Measurements from ENCODE around the gene SH3BGR.
"Not testable (repeated sequence)": the region's sequence is repeated elsewhere in the genome, so short reads cannot be mapped to it uniquely, and the experiment has no call there.

The SH3BGR gene

DNA sequence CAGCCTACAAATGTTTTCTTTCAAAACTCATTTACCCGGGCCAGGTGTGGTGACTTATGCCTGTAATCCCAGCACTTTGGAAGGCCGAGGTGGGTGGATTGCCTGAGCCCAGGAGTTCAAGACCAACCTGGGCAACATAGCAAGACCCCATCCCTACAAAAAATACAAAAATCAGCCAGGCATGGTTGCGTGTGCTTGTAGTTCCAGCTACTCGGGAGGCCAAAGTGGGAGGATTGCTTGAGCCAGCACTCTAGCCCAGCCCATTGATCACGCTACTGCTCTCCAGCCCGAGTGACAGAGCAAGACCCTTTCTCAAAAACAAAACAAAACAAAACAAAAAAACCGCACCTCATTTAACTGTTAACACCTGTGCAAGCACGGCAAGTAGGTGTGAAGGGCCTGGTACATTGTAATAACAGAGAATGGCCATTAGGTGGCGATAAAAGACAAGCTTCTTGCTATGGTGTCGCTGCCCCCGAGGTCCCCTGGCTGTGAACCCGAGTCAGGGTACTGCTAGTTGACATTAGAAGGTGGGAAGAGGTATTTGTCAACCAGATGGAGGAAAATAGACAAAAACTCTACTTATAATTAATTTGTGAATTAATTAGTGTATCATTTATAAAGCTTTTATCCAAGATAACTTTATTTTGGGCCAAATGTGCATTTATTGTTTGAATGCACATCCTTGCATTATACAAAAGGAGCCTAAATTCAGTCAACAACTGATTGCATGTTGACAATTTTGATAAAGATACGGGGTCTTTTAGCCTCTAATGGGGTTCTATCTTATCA, 66.5 kb downstream of the SH3BGR start:
- peak; percentile 71 for DNase-seq

DNA sequence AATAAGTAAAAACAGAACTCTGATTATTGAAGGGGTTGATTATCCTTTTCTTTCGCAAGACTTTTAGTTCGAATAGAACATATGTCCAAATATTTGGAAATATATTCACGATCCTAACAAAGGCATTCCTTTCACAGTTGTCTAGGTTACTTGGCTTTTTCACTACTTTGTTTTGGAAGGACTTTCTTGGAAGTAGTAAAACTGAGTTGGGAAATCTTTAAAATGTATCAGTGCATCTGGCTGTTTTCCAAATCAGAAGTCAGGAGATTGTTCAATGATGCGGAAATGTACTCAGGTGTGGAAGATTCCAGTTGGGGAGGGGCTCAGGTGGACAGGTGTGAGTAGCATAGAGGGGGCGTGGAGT, 67.1 kb downstream of the SH3BGR start:
- DNase-seq, result no peak

DNA sequence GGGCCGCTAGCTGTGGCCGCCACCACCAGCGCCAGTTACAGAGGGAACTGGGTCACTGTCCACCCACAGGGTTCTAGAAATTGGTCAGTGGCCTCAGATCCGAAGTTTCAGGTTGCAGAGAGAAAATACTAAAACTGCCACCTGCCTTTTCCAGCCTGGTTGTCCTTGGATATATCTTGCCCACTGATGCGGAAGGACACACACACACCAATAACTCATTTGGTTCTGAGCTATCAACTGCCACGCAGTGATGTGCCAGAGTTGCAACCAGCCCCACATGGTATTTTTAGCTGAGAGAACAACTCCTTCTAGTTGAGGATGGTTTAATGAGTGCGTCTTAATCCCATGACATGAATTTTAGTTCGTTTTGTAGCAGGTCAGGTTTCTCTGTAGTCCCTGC, 68.1 kb downstream of the SH3BGR start:
- no peak for DNase-seq

DNA sequence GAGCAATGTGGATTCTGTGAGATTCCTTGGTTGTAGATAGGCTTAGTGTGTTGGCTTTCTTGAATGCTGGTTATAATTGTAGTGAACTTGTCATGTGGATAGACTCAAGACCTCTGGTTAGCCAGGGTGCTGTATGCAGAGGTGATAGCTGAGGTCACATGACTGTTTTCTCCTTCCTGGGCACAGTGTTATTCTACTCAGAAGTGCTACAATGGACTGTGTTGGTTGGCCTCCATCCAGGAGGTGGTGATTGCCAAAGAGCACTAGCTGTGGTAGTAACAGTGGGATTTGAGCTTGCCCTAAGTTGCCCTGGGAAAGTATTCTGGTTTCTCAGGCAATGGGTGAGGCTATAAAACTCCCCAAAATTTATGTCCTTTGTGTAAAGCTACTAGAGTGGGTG, 71.6 kb downstream of the SH3BGR start:
- no peak for DNase-seq

DNA sequence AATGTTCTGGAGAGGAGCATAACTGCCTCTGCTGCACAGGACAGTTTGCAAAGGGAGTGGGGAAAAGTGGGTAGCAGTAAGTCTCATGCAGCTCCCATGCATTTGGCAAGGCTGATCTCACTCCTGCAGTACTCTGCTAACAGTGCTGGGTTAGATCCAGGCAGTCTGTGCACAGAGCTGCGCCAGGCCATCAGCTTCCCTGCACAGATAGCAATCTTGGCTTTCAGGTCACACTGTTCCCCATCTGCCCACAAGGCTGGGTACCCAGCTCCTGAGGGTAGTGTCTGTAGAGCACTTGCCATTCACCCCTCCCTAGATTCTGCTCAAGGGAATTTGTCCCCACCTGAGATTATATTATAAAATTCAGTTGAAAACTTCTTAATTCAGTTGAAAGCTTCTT, 72.1 kb downstream of the SH3BGR start:
- DNase-seq, result no peak

DNA sequence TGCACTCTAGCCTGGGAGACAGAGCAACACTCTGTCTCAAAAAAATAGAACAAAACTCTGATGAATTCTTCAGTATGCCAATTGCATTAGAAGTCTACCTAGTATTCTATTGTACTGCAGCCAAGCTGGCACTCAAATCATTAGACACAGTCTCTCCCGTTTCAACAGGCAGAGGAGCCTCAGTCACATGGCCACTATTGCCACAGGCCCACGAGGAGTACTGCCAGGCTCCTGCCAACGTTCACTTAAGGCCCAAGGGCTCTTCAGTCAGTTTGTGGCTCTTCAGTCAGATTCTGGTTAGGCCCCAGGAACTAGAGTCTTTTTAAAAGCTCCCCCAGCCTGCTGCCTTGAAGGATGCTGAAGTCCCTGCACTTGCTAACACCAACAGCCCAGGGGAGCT, 73.4 kb downstream of the SH3BGR start:
- no peak for DNase-seq

DNA sequence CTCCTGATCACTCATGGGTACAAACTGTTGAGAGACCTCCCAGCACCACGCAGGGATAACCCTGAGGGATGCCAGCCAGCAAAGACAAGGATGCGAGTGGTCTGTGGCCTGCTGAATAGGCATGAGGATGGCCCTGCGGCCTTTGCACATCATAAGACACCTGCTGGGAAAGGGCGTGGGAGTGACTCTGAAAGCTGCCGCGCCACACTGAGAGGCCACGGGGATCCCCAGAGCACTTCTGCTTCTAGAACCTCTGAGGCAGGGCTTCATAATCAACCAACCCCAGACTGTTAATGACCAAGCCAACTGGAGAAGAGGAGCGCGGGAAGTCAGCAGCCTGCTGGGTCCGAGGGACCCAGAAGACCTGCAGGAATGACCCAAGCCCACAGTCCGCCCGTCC, 73.8 kb downstream of the SH3BGR start:
- DNase-seq, result no peak

DNA sequence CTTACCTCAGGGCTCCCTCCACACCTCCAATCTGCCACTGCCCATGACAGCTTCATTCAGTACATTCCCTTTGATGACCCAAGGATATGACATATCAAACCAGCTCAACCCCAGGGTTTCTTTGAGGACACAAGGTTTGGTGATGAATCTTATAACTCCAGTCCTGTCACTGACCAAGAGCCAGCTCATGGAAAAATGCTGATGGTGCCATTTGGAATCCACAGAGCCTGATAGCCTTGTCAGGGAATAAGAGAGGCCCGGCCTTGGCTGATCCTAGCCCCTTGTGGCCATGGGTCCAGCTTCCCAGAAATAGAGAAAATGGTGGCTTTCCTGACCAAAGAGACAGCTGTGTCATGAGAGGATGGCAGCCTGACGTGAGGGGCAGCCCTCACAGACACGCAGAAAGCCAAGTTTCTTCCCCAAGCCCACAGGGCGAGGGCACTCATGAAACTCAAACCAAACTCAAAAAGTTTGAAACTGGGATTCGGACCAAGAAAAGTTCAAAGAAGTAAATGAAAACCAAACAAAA, 75.4 kb downstream of the SH3BGR start:
- no peak for DNase-seq

DNA sequence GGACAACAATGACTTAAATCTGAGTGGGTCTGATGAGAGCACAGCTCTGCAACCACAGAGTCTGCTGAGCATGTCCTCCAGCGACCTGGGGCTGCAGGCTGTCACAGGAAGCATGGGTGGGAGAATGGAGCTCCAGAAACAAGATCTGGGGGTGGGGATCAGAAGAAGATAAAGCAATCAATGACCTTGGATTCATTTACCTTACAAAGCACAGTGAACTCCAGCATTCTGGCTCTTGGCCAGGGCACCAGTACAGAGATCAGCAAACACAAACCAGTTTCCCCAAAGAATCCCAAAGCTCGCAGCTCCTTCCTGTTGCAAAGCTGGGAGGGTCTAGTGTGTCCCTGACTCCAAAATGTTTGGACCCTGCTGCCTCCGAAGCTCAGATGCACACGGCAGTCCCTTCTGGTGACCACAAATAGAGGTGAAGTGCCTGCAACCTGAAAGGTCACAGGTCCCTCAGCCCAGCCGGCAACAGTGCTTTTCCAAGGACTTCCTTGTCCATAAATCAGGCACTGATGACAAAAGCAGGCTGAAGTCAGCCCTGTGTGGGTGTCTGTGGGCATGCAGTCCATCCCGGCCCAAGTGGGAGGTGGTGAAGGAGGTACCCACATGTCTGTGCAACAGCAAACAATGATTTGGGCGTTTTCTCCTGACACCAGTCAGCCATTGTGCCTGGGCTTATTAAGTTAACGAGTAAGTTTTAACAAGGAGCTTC, 76.1 kb downstream of the SH3BGR start:
- no peak for DNase-seq

DNA sequence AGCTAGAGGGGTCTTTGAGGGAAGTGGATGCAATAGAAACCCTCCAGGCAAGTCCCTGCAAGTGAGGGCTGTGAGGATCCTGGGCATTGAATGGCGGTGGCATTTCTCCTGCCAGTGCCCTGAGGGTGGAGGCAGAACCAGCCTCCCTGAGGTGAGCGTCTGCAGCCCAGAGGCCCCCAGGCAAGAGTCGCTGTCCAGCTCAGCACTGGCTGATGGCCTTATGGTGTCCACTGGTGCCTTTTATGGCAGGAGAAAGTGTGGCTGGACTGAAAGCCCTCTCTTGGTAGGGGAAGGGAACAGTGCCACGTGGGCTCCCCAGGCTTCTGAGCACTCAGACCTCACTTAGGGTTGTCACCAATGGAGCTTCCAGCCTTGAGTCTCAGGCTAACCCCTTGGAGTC, 77.3 kb downstream of the SH3BGR start:
- DNase-seq, result no peak

DNA sequence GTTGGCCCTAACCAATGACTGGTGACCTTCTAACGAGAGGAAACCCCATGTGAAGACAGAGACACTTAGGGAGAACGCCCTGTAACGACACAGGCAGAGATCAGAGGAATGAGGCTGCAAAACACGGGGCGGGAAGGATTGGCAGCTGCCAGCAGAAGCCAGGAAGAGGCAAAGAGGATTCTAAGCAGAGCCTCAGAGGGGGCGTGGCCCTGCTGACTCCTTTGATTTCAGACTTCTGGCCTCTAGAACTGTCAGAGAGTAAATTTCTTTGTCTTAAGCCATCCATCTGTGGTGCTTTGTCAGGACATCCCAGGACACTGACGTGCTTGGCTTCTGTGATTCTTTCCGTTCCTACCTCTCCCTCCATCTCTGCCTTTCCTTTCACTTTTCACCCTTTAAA, 79.3 kb downstream of the SH3BGR start:
- no peak for DNase-seq

DNA sequence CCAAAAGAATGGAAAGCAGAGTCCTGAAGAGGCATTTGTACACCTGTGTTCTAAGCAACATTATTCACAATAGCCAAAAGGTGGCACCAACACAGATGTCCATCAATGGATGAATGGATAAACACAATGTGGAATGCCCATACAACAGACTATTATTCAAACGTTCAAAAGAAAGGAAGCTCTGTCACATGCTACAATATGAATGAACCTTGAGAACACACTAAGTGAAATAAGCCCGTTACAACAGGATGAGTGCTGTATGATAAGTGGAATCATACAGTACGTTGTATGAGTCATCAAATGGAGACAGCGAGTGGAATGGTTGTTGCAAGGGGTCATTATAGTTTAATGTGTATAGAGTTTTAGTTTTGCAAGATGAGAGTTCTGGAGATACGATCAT, 80.1 kb downstream of the SH3BGR start:
- DNase-seq, result no peak

DNA sequence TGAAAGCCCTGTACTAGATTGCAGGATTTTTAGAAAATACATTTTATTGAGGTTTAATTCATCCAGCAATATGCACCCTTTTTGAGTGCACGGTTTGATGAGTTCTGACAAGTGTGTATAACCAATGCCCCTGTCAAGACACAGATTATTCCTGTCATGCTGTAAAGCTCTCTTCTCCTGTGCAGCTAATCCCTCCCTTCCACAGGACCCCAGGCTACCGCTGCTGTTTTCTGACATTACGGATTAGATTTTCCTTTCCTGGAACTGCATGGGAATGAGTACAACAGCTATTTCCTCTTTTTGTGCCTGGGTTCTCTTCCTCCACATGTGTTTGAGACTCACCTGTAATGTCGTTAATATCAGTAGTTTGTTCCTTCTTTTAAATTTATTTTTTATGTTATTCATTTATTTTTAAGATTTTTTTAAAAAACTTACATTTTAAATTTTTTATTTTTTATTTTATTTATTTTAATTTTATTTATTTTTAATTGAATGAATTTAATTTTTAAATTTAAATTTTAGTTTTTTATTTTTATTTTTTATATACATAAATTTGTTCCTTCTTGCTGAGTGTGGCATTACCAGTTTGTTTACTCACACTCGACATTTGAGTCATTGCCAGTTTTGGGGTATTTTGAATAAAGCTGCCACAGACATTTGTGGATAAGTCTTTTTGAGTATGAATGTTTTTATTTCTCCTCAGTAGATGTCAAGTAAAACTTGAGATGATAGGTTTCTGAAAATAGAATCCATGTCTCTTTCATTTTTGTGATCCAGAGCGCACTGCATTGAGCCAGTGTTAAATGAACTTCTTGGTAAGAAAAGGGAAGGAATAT, 82.0 kb downstream of the SH3BGR start:
- DNase-seq, result no peak

DNA sequence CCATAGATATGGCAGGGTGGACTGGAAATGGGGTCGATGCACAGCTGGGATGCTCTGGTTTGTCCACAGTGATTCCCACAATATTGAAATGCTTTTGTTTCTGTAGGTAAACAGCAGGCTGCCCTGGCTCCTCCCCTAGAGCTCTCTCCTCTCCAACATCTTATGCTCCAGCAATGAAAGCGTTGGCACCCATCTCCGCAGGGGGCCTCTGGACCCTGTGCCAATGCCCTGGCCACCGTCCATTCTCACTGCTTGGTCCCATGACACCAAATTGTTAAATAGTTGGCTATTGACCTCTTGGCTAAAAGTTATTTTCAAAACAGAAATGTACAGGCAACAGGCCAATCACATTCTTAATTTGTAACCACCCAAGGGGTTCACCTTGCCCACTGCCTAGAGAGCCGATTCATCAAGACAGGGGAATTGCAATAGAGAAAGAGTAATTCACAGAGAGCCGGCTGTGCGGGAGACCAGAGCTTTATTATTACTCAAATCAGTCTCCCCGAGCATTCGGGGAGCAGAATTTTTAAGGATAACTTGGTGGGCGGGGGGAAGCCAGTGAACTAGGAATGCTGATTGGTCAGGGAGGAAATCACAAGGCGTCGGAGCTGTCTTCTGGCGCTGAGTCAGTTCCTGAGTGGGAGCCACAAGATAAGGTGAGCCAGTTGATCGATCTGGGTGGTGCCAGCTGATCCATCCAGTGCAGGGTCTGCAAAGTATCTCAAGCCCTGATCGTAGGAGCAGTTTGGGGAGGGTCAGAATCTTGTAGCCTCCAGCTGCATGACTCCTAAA, 84.1 kb downstream of the SH3BGR start:
- no peak for DNase-seq

DNA sequence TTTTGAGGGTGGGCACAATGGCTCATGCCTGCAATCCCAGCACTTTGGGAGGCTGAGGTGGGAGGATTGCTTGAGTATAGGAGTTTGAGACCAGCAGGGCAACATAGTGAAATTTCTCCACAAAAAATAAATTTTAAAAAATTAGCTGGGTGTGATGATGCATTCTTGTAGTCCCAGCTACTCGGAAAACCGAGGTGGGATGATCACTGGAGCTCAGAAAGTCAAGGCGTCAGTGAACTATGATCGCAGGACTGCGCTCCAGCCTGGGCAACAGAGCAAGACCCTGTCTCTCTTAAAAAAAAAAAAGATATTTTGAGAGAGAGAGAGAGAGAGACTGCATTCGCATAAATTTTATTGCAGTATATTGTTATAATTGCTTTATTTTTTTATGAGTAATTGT, 85.1 kb downstream of the SH3BGR start:
- no peak for DNase-seq

DNA sequence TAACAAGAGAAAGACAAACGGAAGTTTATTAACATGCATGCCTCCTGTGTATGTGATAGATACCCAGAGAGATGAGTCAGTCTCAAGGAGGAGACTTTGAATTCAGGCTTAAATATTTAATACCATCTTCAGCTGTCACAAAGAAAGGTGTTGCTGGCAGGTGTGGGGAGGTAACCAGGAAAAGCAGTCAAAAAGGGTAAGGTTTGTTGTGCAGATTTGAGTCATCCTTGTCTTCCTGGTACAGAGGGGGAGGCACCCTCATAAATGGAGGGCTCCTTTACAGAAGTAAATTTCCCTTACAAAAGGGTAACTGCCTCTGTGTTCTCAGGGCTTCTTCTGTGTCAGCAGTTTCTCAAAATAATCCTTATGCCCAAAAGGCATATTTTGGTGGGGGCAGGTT, 85.8 kb downstream of the SH3BGR start:
- no peak for DNase-seq

DNA sequence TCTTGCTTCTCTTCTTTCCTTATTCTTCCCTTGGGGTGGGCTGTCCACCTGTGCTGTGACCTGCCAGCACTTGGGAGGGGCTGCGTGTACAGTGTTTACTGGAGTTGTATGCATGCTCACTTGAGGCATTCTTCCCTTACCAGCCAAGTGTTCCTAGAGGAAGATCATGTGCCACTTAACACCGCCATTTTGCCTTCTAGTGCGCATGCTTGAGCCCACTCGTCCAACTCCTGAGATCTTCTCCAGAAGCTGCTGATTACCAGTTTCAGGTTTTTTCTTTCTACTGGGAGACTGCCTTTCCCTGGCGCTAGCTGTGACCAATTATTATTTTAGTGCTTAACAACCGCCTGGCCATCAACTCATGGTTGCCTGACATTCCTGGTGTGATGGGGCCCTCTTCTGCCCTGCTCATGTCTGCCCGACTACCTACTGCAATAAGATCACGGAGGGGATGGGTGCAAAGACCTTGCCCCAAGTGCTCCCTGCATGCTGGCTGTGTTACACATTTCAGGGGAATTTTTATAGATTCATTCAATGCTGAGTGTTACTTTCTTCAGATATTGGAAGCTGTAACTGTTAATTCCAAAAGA, 86.8 kb downstream of the SH3BGR start:
- DNase-seq, result no peak

DNA sequence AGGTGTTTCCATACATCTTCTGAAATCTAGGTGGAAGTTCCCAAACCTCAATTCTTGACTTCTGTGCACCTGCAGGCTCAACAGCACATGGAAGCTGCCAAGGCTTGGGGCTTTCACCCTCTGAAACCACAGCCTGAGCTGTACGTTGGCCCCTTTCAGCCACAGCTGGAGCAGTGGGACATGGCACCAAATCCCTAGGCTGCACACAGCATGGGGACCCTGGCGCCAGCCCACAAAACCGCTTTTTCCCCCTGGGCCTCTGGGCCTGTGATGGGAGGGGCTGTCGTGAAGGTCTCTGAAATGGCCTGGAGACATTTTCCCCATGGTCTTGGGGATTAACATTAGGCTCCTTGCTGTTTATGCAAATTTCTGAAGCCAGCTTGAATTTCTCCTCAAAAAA, 88.6 kb downstream of the SH3BGR start:
- DNase-seq, result not testable (repeated sequence)

DNA sequence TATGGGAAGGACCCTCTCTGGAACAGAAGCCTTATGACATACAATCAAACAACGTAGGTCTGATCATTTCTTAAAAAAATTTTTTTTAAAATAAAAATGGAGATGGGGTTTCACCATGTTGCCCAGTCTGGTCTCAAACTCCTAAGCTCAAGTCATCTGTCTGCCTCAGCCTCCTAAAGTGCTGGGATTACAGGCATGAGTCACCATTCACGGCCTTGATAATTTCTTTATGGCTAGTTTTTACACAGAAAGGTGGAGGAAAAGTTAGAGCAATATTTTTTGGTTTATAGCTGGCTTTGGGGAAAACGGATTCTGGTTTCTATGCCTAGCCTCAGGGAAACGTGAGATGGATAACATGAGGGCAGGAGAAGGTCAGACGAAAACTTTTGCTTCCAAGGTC, 91.0 kb downstream of the SH3BGR start:
- DNase-seq, result no peak

DNA sequence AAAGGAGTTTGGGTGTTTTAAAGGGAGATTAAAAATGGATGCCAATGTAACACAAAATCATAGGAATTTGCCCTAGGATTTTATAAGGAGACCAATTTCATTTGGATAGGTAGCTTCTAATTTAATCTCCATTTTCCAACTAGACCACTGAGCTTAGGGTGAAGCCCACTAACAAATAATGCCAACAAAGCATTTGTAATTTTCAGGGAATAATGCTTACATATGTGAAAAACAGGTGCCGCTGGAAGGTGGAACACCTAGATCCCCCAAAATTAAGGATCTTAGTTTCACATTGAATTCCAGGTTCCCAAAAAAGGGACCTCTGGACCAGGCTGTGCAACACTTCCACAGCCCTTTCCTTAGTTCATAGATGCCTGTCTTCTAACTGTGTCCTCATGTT, 94.8 kb downstream of the SH3BGR start:
- no peak for DNase-seq

DNA sequence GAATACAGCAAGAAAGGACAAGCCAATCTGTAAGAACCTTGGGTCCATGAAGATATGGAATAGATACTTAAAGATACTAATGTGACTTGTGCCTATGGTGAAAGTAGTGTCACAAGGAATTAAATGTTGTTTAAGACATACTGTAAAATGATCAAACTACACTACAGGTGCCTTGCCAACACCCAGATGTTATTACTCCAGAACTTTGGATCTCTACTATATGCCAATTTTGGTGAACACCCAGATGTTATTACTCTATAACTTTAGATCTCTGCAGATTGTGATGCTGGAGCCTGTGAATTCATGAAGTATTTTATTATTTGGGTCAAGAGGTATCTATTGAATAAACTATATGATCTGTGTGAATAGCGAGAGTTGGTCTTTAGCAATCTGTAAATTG, 101.1 kb downstream of the SH3BGR start:
- no peak for DNase-seq

DNA sequence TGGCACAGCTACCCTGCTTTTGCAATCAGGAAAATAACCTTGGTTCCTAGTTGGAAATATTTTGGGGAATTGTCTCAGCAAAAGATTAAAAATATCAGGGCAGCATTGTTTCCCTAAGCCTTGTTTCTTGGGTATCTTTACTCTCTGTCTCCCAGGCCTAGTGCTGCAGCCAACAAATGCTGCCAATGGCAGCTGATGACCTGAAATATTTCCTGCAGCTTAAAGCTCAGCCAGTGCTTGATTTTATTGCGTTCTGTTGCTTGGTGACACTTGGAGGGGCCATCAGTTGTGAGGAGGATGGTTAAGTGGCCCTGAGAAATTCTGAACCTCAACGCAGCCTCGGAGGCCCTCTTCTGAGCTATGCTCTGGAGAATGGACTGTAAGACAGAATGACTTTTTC, 101.6 kb downstream of the SH3BGR start:
- no peak for DNase-seq

Measured in KG1 (cell line).